ENCODE measurements around the gene ARMC2. TPM values are rescaled to one million over a fixed set of nuclear protein-coding genes. Genes with fewer than 3 reads are reported as not detected.

ARMC2 gene
- total and polyA plus RNA-seq, 5 donors, result 3.7 to 16.2 (median 12.7) TPM

DNA sequence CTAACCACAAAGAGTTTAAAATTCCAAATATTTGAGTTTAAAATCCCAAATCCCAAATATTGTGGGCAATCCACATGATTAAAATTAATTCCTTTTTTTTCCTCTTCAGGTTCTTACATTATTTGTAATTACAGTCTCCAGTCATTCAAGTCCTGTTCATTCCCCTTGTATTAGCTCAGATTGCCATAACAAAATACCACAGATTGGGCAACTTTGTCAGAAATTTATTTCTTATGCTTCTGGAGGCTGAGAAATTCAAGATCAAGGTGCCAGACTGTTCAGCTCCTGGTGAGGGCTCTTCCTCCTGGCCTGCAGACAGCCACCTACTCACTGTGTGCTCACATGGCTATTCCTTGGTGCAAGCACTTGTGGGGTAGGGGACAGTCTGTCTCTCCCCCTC is 105.5 kb downstream of the ARMC2 start:
- H3K4me1 ChIP-seq (ENCODE audit: control insufficient read depth, insufficient read depth, low read length), result peaks cover 6% of the 10 kb centered on the region
- H3K27ac ChIP-seq (ENCODE audit: low read length), result no peak overlapping the region
- no peak for ATAC-seq
- no peaks in the 10 kb centered on the region for H3K9me3 ChIP-seq (ENCODE audit: control insufficient read depth, low read length)
- no peak for DNase-seq
- H3K4me3 ChIP-seq (ENCODE audit: low read length), result no peak overlapping the region
- H3K27me3 ChIP-seq (ENCODE audit: control insufficient read depth, insufficient read depth), result no peaks in the 10 kb centered on the region
- intact Hi-C loops (cut with DNase I), result no loop called here

DNA sequence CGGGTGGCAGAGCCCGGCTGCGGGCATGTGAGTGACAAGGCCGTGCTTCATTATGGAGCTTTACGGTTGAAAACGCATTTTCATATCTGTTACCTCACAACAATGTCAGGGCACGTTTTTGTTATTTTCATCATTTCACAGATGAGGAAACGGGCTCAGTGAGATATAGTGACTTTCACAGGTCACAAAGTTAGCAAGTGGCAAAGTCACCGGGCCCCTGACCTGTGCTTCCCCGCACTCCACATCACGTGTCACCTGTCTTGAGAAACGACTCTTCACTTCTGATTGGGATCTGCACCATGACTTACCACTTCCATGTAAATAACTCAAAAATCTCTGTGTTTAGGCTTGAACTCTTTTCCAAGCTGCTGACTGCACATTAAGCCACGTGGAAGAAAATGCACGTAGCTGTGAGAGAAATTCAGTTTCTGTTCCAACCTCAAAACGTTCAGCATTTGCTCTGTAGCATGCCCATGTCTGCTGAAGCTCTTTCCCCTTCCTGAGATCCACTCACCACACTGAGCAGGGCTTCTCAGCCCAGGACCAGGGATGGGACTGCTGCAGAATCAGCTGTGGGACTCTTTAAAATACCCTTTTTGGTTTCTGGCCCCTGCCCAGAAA is 107.2 kb downstream of the ARMC2 start:
- WGBS, result 85% methylated on average over 15 of the region's 15 CpGs

DNA sequence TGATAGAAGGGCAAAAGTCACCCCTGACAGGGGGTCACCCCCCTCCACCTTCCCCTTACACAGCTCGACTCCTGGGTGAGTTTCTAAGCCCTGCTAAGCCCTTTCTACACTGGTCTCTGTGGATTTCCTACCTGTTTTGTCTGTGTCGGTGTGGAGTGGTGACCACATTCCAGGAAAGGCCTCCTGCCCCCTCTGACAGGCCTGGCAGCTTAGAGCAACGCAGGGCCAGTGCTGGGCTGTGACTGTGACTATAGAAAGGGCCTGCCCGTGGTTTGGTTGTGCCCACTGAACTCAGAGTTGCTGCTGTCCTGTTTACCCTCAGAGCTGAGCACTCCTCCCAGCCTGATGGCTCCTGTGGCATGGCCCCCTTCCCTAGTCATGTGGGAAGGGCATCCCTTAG is 109.0 kb downstream of the ARMC2 start:
- no peak overlapping the region for H3K27ac ChIP-seq (ENCODE audit: low read length)
- ATAC-seq (no peak), DNase-seq (no peak)
- H3K27me3 ChIP-seq (ENCODE audit: control insufficient read depth, insufficient read depth), result no peaks in the 10 kb centered on the region
- H3K4me1 ChIP-seq (ENCODE audit: control insufficient read depth, insufficient read depth, low read length), result peaks cover 2% of the 10 kb centered on the region
- 83% methylated on average over 4 of the region's 4 CpGs for WGBS
- H3K9me3 ChIP-seq (ENCODE audit: control insufficient read depth, low read length), result no peaks in the 10 kb centered on the region
- H3K4me3 ChIP-seq (ENCODE audit: low read length), result no peak overlapping the region
- intact Hi-C loops (cut with DNase I), result no loop called here

More for the DNA sequence above, 107.2 kb downstream of the ARMC2 start:
- no peaks in the 10 kb centered on the region for H3K27me3 ChIP-seq (ENCODE audit: control insufficient read depth, insufficient read depth)
- H3K4me1 ChIP-seq (ENCODE audit: control insufficient read depth, insufficient read depth, low read length), result peaks cover 8% of the 10 kb centered on the region
- DNase-seq, result no peak
- ATAC-seq, result no peak
- intact Hi-C loops (cut with DNase I), result no loop called here
- H3K4me3 ChIP-seq (ENCODE audit: low read length), result no peak overlapping the region
- no peaks in the 10 kb centered on the region for H3K9me3 ChIP-seq (ENCODE audit: control insufficient read depth, low read length)
- H3K27ac ChIP-seq (ENCODE audit: low read length), result no peak overlapping the region

DNA sequence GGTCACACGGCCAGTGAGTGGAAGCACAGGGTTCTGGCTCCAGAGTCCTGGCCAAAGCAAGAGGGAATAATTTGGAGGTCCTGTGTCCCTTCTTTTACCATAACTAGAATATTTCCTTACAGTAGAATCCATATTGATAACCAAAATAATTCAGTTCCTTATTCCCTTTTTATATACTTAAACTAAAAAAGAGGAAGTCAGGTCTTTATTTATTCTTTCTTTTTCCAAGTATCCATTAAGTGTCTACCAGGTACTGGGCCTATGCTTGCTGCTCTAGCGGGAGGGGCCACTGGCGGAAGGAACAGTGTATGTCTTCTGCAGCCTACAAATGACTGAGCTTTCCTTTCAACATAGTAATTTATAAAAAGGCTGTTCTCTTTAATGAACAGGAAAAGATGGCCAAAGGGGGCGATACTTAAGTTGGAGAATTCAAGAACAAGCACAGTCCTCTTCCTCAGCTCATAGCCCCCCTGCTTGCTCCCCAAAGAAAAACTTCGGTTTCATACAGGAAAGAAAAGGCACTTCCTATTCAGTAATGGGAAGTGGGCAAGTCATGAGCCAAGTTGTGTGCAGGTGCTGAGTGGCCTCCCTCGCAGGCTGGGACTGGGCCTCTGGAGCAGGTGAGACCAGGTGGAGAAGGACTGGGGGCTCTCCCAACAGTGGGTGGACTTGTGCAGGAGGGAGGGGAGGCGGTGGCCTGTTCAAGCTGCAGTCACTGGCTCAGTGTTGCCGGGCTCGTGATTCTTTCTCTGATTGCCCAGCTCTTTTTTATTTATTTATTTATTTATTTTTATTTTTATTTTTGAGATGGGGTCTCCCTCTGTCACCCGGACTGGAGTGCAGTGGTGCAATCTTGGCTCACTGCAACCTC is 110.9 kb downstream of the ARMC2 start:
- no peak overlapping the region for H3K27ac ChIP-seq (ENCODE audit: low read length)
- DNase-seq, result no peak
- H3K27me3 ChIP-seq (ENCODE audit: control insufficient read depth, insufficient read depth), result no peaks in the 10 kb centered on the region
- 84% methylated on average over 10 of the region's 10 CpGs for WGBS
- intact Hi-C loops (cut with DNase I), result no loop called here
- H3K9me3 ChIP-seq (ENCODE audit: control insufficient read depth, low read length), result no peaks in the 10 kb centered on the region
- no peak overlapping the region for H3K4me3 ChIP-seq (ENCODE audit: low read length)
- H3K4me1 ChIP-seq (ENCODE audit: control insufficient read depth, insufficient read depth, low read length), result peaks cover 2% of the 10 kb centered on the region
- ATAC-seq, result no peak

DNA sequence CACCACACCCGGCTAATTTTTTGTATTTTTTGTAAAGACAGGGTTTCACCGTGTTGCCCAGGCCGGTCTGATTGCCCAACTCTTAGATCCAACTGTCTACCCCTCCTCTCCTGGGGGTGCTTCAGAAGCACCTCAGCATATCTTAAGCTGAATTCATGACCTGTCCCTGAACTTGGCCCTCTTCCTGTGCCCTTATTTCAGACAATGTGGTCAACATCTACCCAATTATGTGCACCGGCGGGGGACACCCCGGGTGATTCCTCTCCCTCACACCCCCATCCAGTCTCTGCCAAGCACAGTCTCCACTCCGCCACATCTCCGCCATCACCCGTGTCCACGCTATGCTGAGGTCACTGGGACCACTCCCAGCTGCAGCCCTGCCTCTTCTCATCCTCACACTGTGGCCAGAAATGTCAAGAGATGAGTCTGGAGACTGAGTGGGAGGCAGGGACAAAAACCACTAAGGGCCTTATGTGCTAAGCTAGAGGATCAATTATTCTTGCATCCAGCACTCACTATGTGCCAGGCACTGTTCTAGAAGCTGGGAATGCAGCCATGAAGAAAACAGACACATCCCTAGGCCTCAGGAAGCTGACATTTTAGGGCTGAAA is 111.9 kb downstream of the ARMC2 start:
- intact Hi-C loops (cut with DNase I), result no loop called here
- 79% methylated on average over 10 of the region's 10 CpGs for WGBS
- Histone ChIP-seq H3K27ac (ENCODE audit: low read length) (no peak overlapping the region), H3K27me3 (ENCODE audit: control insufficient read depth, insufficient read depth) (no peaks in the 10 kb centered on the region), H3K9me3 (ENCODE audit: control insufficient read depth, low read length) (no peaks in the 10 kb centered on the region), H3K4me3 (ENCODE audit: low read length) (no peak overlapping the region), H3K4me1 (ENCODE audit: control insufficient read depth, insufficient read depth, low read length) (peaks cover 2% of the 10 kb centered on the region)
- no peak for ATAC-seq
- DNase-seq, result no peak

DNA sequence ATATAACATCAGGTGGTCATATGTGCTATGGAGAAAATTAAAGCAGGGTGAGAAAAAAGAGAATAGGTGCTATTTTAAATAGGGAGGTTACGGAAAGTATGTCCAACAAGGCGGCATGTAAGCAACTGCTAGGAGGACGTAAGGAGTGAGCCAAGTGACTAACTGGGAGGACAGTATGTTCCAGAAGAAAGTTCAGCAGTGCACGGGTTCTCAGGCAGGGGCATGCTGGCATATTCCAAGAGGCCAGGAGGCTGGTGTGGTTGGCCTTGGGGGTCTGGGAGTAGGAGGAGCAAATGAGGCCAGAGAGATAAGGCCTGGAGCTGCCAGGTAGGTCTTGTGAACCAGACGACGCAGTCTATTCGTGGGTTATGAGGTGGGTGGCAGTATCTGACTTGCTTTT is 112.4 kb downstream of the ARMC2 start:
- DNase-seq, result no peak
- peak; percentile 19 to 21 for ATAC-seq
- Histone ChIP-seq H3K4me1 (ENCODE audit: control insufficient read depth, insufficient read depth, low read length) (peaks cover 2% of the 10 kb centered on the region), H3K27me3 (ENCODE audit: control insufficient read depth, insufficient read depth) (no peaks in the 10 kb centered on the region), H3K9me3 (ENCODE audit: control insufficient read depth, low read length) (no peaks in the 10 kb centered on the region), H3K4me3 (ENCODE audit: low read length) (no peak overlapping the region), H3K27ac (ENCODE audit: low read length) (no peak overlapping the region)
- WGBS, result 87% methylated on average over 7 of the region's 7 CpGs
- intact Hi-C loops (cut with DNase I), result no loop called here

DNA sequence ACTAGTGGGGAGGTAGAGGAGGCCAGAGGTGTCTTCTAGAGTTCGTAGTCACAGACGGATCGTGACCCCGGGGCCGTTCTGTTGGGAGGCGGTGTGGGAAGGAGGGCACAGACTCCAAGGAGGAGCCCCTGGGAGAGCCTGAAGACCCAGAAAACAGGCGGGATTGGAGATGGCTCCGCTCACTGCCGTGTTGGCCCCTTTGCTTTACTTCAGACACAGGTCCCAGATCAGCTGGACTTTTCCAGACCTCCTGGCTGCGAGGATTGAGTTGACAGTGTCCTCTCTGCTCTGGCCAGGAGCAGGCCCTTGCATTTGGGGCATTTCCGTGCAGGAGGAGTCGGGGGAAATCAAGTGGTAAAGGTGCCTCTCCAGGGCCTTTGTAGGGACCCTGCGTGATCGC is 112.9 kb downstream of the ARMC2 start:
- Histone ChIP-seq H3K9me3 (ENCODE audit: control insufficient read depth, low read length) (no peaks in the 10 kb centered on the region), H3K4me3 (ENCODE audit: low read length) (no peak overlapping the region), H3K4me1 (ENCODE audit: control insufficient read depth, insufficient read depth, low read length) (peaks cover 2% of the 10 kb centered on the region), H3K27me3 (ENCODE audit: control insufficient read depth, insufficient read depth) (no peaks in the 10 kb centered on the region), H3K27ac (ENCODE audit: low read length) (no peak overlapping the region)
- WGBS, result 96% methylated on average over 14 of the region's 14 CpGs
- ATAC-seq (no peak), DNase-seq (no peak)
- intact Hi-C loops (cut with DNase I), result no loop called here

DNA sequence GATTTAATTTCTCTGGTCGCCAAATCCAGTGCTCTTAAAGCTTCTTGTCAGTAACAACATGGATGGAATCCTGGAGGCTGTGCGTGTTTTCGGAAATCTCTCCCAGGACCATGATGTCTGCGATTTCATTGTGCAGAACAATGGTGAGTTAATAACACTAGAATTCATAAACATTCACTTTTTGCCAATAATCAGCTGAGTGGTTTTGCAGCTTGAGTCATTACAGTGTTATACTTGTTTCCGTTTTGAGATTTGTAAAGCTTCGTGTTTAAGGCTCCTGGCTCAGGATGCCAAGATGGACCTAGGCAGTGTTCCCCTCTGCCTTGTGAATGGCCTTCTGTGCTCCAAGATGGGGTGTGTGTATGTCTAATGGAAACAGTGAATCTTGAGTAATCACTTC is 113.8 kb downstream of the ARMC2 start:
- H3K27me3 ChIP-seq (ENCODE audit: control insufficient read depth, insufficient read depth), result no peaks in the 10 kb centered on the region
- 59% methylated on average over 6 of the region's 6 CpGs for whole genome bisulfite sequencing
- H3K4me3 ChIP-seq (ENCODE audit: low read length), result no peak overlapping the region
- H3K27ac ChIP-seq (ENCODE audit: low read length), result no peak overlapping the region
- DNase-seq (no peak), ATAC-seq (no peak)
- intact Hi-C loops (cut with DNase I), result no loop called here
- peaks cover 5% of the 10 kb centered on the region for H3K4me1 ChIP-seq (ENCODE audit: control insufficient read depth, insufficient read depth, low read length)
- no peaks in the 10 kb centered on the region for H3K9me3 ChIP-seq (ENCODE audit: control insufficient read depth, low read length)

DNA sequence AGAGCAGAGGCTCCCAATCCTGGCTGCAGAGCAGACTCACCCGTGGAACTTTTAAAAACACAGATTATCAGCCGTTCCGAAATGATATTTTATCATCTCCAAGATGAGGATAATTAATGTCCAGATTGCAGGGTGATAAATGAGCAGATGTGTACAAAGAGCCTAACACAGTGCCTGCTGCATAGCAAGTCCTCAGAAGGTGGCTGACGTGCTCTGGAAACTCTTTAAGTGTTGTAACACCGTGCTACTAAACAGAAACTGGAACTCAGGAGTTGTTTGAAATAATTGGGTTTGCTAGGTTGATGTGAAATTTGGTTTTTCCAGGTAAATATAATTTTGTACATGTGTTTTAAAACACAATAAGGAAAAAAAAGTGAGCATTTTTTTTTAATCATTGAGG is 118.0 kb downstream of the ARMC2 start:
- ATAC-seq (no peak), DNase-seq (no peak)
- intact Hi-C loops (cut with DNase I), result no loop called here
- Histone ChIP-seq H3K27me3 (ENCODE audit: control insufficient read depth, insufficient read depth) (no peaks in the 10 kb centered on the region), H3K4me1 (ENCODE audit: control insufficient read depth, insufficient read depth, low read length) (peaks cover 6% of the 10 kb centered on the region), H3K9me3 (ENCODE audit: control insufficient read depth, low read length) (no peaks in the 10 kb centered on the region), H3K4me3 (ENCODE audit: low read length) (no peak overlapping the region), H3K27ac (ENCODE audit: low read length) (peak overlapping the region; percentile 73)
- 71% methylated on average over 5 of the region's 5 CpGs for WGBS

DNA sequence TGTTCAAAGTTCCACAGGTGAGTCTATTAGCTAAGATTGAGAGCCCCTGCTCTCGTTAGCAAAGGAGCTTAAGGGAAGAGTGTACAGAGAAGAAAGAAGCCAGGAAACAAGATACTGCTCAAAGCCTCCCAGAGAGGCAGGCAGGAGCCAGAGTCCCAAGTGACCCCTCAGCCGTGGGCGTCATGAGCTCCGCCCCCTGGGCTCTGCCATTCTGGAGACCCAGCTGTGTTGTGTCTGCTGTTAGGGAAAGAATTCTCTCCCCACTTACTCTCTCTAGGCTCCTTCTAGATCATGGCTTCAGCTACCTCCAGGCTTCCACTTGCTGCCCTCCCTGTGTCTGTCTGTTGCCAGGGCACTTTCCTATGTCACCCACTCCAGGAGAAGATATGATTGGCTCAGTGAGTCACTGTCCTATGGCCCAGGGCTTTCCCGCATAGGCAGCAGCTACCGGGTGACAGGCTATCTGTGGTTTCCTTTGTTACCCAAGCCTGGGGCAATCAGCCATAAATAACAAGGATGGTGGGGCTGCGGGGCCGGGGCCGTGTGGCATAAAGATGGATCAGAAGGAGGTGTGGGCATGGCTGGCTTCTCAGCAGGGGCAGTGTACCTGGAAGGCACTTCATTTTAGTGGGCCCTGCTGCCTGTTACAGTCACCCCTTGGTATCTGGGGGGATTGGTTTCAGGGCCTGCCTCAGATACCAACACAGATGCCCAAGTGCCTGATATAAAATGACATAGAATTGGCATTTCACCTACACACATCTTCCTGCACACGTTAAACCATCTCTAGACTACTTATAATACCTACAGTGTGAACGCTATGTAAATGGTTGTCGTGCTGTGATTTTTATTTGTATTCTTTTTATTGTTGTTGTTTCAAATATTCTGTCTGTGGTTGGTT is 118.9 kb downstream of the ARMC2 start:
- WGBS, result 40% methylated on average over 12 of the region's 12 CpGs
- Histone ChIP-seq H3K4me1 (ENCODE audit: control insufficient read depth, insufficient read depth, low read length) (peaks cover 6% of the 10 kb centered on the region), H3K27ac (ENCODE audit: low read length) (peak overlapping the region; percentile 76), H3K9me3 (ENCODE audit: control insufficient read depth, low read length) (no peaks in the 10 kb centered on the region), H3K4me3 (ENCODE audit: low read length) (no peak overlapping the region), H3K27me3 (ENCODE audit: control insufficient read depth, insufficient read depth) (no peaks in the 10 kb centered on the region)
- intact Hi-C loops (cut with DNase I), result no loop called here
- peak; percentile 38 to 77 (median 75) for DNase-seq
- ATAC-seq, result peak; percentile 66 to 81
